Right atrium auricular region (tissue), 2 donors: Measurements from ENCODE around the gene USP20. TPM values are rescaled to one million over a fixed set of nuclear protein-coding genes. Genes with fewer than 3 reads are reported as not detected.

Experiments
- DNase-seq: peaks from one replicate; pipeline ENCODE4 v3.0.0-alpha.2; 2019; ENCODE audit warnings: low spot score
- H3K27ac ChIP-seq, 2 donors: fragments of 200-600 bp; sonication (generic); 1 replicate in 1 of 2; 2 replicates in 1 of 2; pipeline ENCODE4 v1.5.1; 2016 to 2019
- H3K27me3 ChIP-seq, 2 donors: fragments of 200-600 bp; sonication (generic); one replicate each; pipeline versions ENCODE4 v1.5.1 to v1.6.0; 2017 to 2019
- H3K36me3 ChIP-seq: fragments of 200-600 bp; sonication (generic); one replicate; pipeline ENCODE4 v1.5.1; 2016
- H3K4me1 ChIP-seq, 2 donors: fragments of 200-600 bp; sonication (generic); one replicate each; pipeline versions ENCODE4 v1.5.1 to v1.6.0; 2017 to 2019
- H3K4me3 ChIP-seq, 2 donors: fragments of 200-600 bp; sonication (generic); 1 replicate in 1 of 2; 2 replicates in 1 of 2; pipeline ENCODE4 v1.5.1; 2017 to 2019; ENCODE audit warnings: mild to moderate bottlenecking in 1 of 2, moderate library complexity in 1 of 2
- H3K9me3 ChIP-seq, 2 donors: fragments of 200-600 bp; sonication (generic); one replicate each; pipeline ENCODE4 v1.5.1; 2019
- CTCF ChIP-seq, 2 donors: fragments of 200-600 bp; sonication (generic); IDR thresholded peaks; one replicate each; pipeline ENCODE4 v1.5.1; 2019; ENCODE audit warnings: antibody characterized with exemption in 2 of 2
- total RNA-seq, 2 donors: library from RNA; depleted of rRNA; stranded (reverse); fragments of >200 nt; gene quantifications; one replicate each; pipeline ENCODE4 v1.1.0, GENCODE V29; 2016

Gene USP20
- total RNA-seq, 2 donors from 2014 or later, result 12.9 to 14.5 TPM

GRCh38 chr9:129858167-129858962 is 23.1 kb downstream of the USP20 start:
- H3K36me3 ChIP-seq, result peaks cover 53% of the 10 kb centered on the region
- no peak for DNase-seq

DNA sequence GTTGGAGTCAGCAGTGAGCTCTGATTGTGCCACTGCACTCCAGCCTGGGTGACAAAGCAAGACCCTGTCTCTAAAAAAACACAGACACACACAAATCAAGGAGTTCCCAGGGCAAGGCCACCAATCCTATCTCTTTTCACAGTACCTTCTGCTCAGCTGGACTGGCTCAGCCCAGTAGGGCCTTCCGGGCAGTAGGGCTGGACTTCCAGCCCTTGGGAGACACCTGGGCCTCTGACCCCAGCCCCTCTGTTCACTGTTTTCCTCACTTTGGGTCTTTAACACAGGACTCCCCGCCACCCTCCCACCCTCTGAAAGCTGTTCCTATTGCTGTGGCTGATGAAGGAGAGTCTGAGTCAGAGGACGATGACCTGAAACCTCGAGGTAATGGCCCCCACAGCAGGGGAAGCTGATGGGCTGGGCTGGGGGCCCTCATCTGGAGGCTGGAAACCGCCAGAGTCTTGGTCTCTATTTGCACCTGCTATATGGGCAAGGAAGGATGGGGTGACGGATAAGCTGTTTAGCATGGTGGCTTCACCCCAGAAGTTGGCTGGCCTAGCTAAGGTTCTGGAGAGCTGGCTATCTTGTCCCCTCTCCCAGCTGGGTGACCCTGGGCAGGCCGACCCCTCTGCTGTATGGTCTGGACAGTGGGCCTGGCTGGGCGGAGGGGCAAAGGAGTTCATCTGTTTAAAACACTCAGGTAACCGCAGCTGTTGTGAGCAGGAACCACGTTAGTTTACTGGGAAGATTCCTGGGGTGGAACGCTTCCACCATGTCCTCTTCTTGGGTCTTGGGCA is 25.6 kb downstream of the USP20 start:
- no peak for DNase-seq
- Histone ChIP-seq H3K4me3 (no peak overlapping the region), H3K9me3 (no peaks in the 10 kb centered on the region), H3K27me3 (no peaks in the 10 kb centered on the region), H3K4me1 (no peaks in the 10 kb centered on the region), H3K27ac (no peak overlapping the region), H3K36me3 (peaks cover 44% of the 10 kb centered on the region)
- no peak for TF ChIP-seq CTCF (IDR thresholded peaks at IDR 0.05)

More at GRCh38 chr9:129858167-129858962, 23.1 kb downstream of the USP20 start:
- H3K9me3 ChIP-seq, result no peaks in the 10 kb centered on the region
- no peaks in the 10 kb centered on the region for H3K4me1 ChIP-seq
- no peaks in the 10 kb centered on the region for H3K27me3 ChIP-seq
- no peak overlapping the region for H3K27ac ChIP-seq
- TF ChIP-seq CTCF (IDR thresholded peaks at IDR 0.05), result no peak
- no peak overlapping the region for H3K4me3 ChIP-seq

DNA sequence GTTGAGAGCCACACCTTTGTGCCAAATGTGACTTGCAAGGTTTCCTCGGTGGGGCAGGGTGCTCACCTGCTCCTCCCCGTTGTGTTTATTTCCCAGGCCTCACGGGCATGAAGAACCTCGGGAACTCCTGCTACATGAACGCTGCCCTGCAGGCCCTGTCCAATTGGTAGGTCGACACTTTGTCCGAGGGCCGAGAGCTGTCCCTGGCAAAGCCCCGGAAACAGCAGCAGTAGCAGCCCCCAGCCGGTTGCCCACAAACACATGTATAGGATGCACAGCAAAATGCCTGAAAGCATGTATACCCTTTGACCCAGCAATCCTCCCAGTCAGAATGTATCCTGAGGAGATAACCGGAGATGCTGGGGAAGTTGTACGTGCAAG is 26.2 kb downstream of the USP20 start:
- Histone ChIP-seq H3K27me3 (no peaks in the 10 kb centered on the region), H3K36me3 (peaks cover 50% of the 10 kb centered on the region)
- no peak for TF ChIP-seq CTCF (IDR thresholded peaks at IDR 0.05)

DNA sequence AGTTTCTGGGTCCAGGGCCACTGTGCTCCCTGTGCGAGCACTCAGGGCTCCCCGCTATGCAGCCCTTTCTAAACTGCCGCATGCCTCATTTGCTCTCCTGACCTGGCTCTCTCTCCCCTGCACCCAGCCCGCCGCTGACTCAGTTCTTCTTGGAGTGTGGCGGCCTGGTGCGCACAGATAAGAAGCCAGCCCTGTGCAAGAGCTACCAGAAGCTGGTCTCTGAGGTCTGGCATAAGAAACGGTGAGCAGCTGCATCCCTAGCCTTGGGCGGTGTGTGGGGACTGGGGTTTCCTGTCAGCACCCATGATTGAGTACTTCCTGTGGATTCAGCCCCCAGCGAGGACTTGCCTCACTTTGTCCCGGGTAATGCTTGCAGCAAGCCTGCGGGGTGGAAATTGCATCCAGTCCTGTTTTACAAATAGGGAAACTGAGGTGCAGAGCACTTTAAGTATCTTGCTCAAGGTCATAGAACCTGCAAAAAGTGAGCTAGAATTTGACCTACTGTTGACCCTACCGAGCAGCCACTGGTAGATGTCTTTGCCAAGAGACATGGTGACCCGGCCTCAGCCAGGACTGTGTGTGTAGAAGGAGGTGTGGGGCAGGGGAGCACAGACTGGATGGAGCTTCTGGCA is 27.9 kb downstream of the USP20 start:
- H3K27ac ChIP-seq, result no peak overlapping the region
- H3K4me1 ChIP-seq, result no peaks in the 10 kb centered on the region
- no peak for TF ChIP-seq CTCF (IDR thresholded peaks at IDR 0.05)
- no peaks in the 10 kb centered on the region for H3K9me3 ChIP-seq
- H3K36me3 ChIP-seq, result peaks cover 45% of the 10 kb centered on the region
- no peak for DNase-seq
- H3K4me3 ChIP-seq, result no peak overlapping the region
- H3K27me3 ChIP-seq, result no peaks in the 10 kb centered on the region

More for the DNA sequence above, 26.2 kb downstream of the USP20 start:
- H3K27ac ChIP-seq, result no peak overlapping the region
- no peaks in the 10 kb centered on the region for H3K4me1 ChIP-seq
- no peaks in the 10 kb centered on the region for H3K9me3 ChIP-seq
- no peak for DNase-seq
- no peak overlapping the region for H3K4me3 ChIP-seq

DNA sequence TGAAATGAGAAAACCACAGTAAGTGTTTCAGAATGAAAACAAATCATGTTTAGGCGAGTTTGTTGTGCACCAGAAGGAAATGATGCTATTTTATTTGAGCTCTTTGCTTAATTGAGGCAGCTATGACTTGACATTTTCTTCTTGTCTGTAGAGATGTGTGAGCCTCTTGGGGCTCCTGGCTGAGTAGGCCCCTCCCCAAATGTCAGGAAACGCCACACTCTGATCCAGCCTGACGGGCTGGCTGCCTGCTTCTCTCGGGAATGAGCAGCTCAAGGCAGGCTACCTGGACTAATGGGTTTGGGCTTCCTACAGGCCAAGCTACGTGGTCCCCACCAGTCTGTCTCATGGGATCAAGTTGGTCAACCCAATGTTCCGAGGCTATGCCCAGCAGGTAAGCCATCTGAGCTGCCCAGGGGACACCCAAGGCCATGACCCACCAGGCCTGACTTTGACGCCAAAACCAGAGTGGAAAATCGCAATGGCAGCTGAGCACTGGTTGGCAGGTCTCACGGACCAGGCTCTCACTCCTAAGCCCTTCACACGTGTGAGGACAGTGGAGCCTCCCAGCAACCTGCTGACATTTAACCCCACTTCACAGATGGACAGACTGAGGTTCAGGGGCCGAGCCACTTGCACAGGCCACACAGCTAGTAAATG is 29.9 kb downstream of the USP20 start:
- Histone ChIP-seq H3K9me3 (no peaks in the 10 kb centered on the region), H3K27me3 (no peaks in the 10 kb centered on the region), H3K36me3 (peaks cover 36% of the 10 kb centered on the region), H3K4me1 (peaks cover 0 to 6% of the 10 kb centered on the region in 2 donors), H3K27ac (no peak overlapping the region), H3K4me3 (no peak overlapping the region)
- no peak for DNase-seq
- no peak for TF ChIP-seq CTCF (IDR thresholded peaks at IDR 0.05)
